ENCODE data around the gene QKI. TPM values are rescaled to one million over a fixed set of nuclear protein-coding genes. Genes with fewer than 3 reads are reported as not detected.

QKI gene
- total and polyA plus RNA-seq, 2 of the 8 experiments (the other 6 are each of a cell fraction or from before 2014, with no cell fraction given) = 181 to 183 TPM

DNA sequence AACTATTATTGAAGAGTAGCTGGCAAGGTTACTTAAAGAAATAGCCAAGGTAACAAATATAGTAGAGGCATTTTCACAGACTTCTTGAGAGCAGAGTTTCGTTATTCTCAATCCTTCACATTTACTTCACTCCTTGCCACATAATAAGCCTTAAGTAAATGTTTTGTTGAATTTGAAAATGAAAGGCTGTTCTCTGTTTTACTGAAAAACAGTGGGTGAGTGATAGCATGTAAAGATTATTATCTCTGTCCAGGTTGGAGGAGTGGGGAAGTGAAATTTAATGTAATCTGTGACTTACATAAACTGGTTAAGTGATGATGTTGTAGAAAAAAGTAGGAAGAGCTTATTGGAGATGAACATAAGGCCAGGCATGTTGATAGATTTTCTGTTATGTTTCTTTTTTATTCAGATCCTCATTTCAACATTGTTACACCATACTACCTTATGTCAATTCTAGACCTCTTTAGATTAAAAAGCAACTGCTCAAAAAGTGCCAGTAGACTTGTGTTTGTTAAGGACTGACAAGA is 55.0 kb downstream of the QKI start:
- no peak for FAIRE-seq
- 0 out of 7 replicates have a peak, but pooled peaks cover 0 to 2% (median 0%) of the 10 kb centered on the region in 4 experiments for H3K4me1 ChIP-seq (replicated peaks in 1 of 4; ENCODE audit: control insufficient read depth in 3 of 4, insufficient read depth in 4 of 4, low read length in 3 of 4)
- 93% methylated on average over 1 of the region's 1 CpG; no CpG with 5 or more reads in 1 of the 2 experiments for WGBS, 2 experiments (ENCODE audit: extremely low coverage in 1 of 2, insufficient coverage in 1 of 2, insufficient read length in 1 of 2, insufficient replicate concordance in 2 of 2, low coverage in 1 of 2, low lambda C conversion rate in 2 of 2, missing lambda C conversion rate in 1 of 2)
- no peak for TF ChIP-seq EZH2 (IDR thresholded peaks at IDR 0.05; ENCODE audit: low read depth, low read length, severe bottlenecking)
- TF ChIP-seq TAF7 (optimal IDR thresholded peaks at IDR 0.05; ENCODE audit: borderline replicate concordance, low read depth, low read length) = no peak
- TF ChIP-seq CEBPB (IDR thresholded peaks at IDR 0.05; ENCODE audit: low read depth, low read length) = no peak
- TF ChIP-seq KDM4A (IDR thresholded peaks at IDR 0.05; ENCODE audit: low read depth, low read length, severe bottlenecking) = no peak
- TF ChIP-seq, protein P1, sequence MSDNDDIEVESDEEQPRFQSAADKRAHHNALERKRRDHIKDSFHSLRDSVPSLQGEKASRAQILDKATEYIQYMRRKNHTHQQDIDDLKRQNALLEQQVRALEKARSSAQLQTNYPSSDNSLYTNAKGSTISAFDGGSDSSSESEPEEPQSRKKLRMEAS (IDR thresholded peaks at IDR 0.05) = no peak
- TF ChIP-seq YY1 (IDR thresholded peaks at IDR 0.05; ENCODE audit: low read depth, low read length) = no peak
- no peak for TF ChIP-seq CBX8 (IDR thresholded peaks at IDR 0.05; ENCODE audit: borderline replicate concordance, low read depth, low read length)
- TF ChIP-seq, protein P2, sequence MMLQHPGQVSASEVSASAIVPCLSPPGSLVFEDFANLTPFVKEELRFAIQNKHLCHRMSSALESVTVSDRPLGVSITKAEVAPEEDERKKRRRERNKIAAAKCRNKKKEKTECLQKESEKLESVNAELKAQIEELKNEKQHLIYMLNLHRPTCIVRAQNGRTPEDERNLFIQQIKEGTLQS (IDR thresholded peaks at IDR 0.05; ENCODE audit: insufficient read depth, low read depth, low read length) = no peak
- no peak for TF ChIP-seq EGR1 (IDR thresholded peaks at IDR 0.05; ENCODE audit: borderline replicate concordance, low read depth, low read length)

More for the DNA sequence above, 55.0 kb downstream of the QKI start:
- H4K91ac ChIP-seq (replicated peaks; ENCODE audit: insufficient read length, low read length) = no peak overlapping the region
- H2BK15ac ChIP-seq (ENCODE audit: low read length) = no peak overlapping the region
- H2AK5ac ChIP-seq (ENCODE audit: low read depth, low read length) = no peak overlapping the region
- H3K79me2 ChIP-seq (ENCODE audit: control insufficient read depth in 1 of 2, insufficient read depth in 2 of 2, low read length in 2 of 2) = peaks cover 0 to 95% of the 10 kb centered on the region in 2 experiments; a peak in 3 of 4 replicates
- no peak overlapping the region for H2BK120ac ChIP-seq (replicated peaks; ENCODE audit: low read depth, low read length)
- H3K36me3 ChIP-seq (ENCODE audit: control insufficient read depth in 2 of 4, insufficient read depth in 4 of 4, low read length in 3 of 4) = peaks cover 0 to 16% (median 2%) of the 10 kb centered on the region in 4 experiments; a peak in 4 of 8 replicates
- H3K9ac ChIP-seq (replicated peaks in 1 of 4; ENCODE audit: extremely low read depth in 1 of 4, low read depth in 3 of 4, low read length in 3 of 4) = no peak overlapping the region
- ChIA-PET POLR2A (ENCODE audit: partially characterized antibody) (no interaction called here), CTCF (ENCODE audit: partially characterized antibody) (no interaction called here)
- H3K14ac ChIP-seq (ENCODE audit: insufficient read length) = no peak overlapping the region
- DNase-seq (ENCODE audit: low read depth in 1 of 2, low spot score in 2 of 2) = no peak
- H2AFZ ChIP-seq (ENCODE audit: low read length) = no peak overlapping the region
- no peak overlapping the region for H3K56ac ChIP-seq (replicated peaks; ENCODE audit: insufficient read length, low read depth, low read length)
- no peak overlapping the region for H2BK5ac ChIP-seq (ENCODE audit: low read depth, low read length)
- no peak overlapping the region for H3K18ac ChIP-seq (ENCODE audit: extremely low read depth, low read length)
- H2BK12ac ChIP-seq (ENCODE audit: low read depth, low read length) = no peak overlapping the region
- no peak overlapping the region for H2BK20ac ChIP-seq (ENCODE audit: low read length)
- H3K27ac ChIP-seq (ENCODE audit: low read depth, low read length) = no peak overlapping the region
- peaks cover 7% of the 10 kb centered on the region in 2 experiments for H3K9me3 ChIP-seq (ENCODE audit: insufficient read depth in 2 of 2, low read depth in 1 of 2, low read length in 1 of 2)
- H3K23me2 ChIP-seq (ENCODE audit: low read depth, low read length) = no peaks in the 10 kb centered on the region
- H4K20me1 ChIP-seq (replicated peaks in 1 of 2; ENCODE audit: control insufficient read depth in 1 of 2, insufficient read depth in 2 of 2, low read length in 2 of 2) = peaks cover 0 to 1% of the 10 kb centered on the region in 2 experiments
- H3K4me2 ChIP-seq (ENCODE audit: insufficient read depth in 1 of 2, low read depth in 2 of 2, low read length in 2 of 2) = no peak overlapping the region
- no peak overlapping the region for H3K4me3 ChIP-seq (ENCODE audit: extremely low read depth in 1 of 4, insufficient read depth in 2 of 4, low read depth in 3 of 4, low read length in 4 of 4)
- no peak overlapping the region for H3K4ac ChIP-seq (replicated peaks; ENCODE audit: insufficient read length, low read depth, low read length)
- H3K23ac ChIP-seq (ENCODE audit: insufficient read length) = no peak overlapping the region
- H3K27me3 ChIP-seq (replicated peaks in 1 of 4; ENCODE audit: control insufficient read depth in 3 of 4, extremely low read depth in 1 of 4, insufficient read depth in 3 of 4, low read length in 3 of 4) = no peaks in the 10 kb centered on the region
- H3K79me1 ChIP-seq (ENCODE audit: low read depth, low read length) = no peaks in the 10 kb centered on the region; the same call in 1 of the 2 replicates
- no peak overlapping the region for H4K8ac ChIP-seq (ENCODE audit: extremely low read depth, insufficient read depth, low read length)
- H4K5ac ChIP-seq (ENCODE audit: insufficient read length, low read depth, low read length) = no peak overlapping the region
